Measurements from ENCODE around the gene SCYGR1.

- TF ChIP-seq POLR2A (IDR thresholded peaks at IDR 0.05) (no peak), CTCF (IDR thresholded peaks at IDR 0.05) (no peak)
These were observed 48.9 kb upstream of the SCYGR1 start for GRCh38 chr2:227436436-227437174.

Measured in gastroesophageal sphincter (tissue), 3 donors.